Neural progenitor cell (in vitro differentiated cells): ENCODE results near the gene ZMYM5. TPM values are rescaled to one million over a fixed set of nuclear protein-coding genes. Genes with fewer than 3 reads are reported as not detected.

Experiments
- DNase-seq: peaks from one replicate; pipeline ENCODE4 v3.0.0-alpha.2; 2016; ENCODE audit warnings: low spot score
- H2AFZ ChIP-seq: fragments of 200-600 bp; sonication (generic); replicated peaks from 2 replicates; pipeline ENCODE4 v1.6.1; 2016; ENCODE audit warnings: antibody characterized with exemption
- H3F3A ChIP-seq: fragments of 200-600 bp; sonication (generic); 2 replicates; pipeline ENCODE4 v1.6.1; 2016; ENCODE audit warnings: antibody characterized with exemption, low read depth
- H3K27ac ChIP-seq: fragments of 200-600 bp; sonication (generic); 2 replicates; pipeline ENCODE4 v1.5.1; 2016; ENCODE audit warnings: mild to moderate bottlenecking
- H3K27me3 ChIP-seq: fragments of 200-600 bp; sonication (generic); 2 replicates; pipeline ENCODE4 v1.6.1; 2016; ENCODE audit warnings: mild to moderate bottlenecking, moderate library complexity
- H3K36me3 ChIP-seq: fragments of 200-600 bp; sonication (generic); 2 replicates; pipeline ENCODE4 v1.5.1; 2016
- H3K4me1 ChIP-seq: fragments of 200-600 bp; sonication (generic); 2 replicates; pipeline ENCODE4 v1.6.1; 2016; ENCODE audit warnings: mixed run types
- H3K4me2 ChIP-seq: fragments of 200-600 bp; sonication (generic); 2 replicates; pipeline ENCODE4 v1.6.1; 2016
- H3K4me3 ChIP-seq: fragments of 200-600 bp; sonication (generic); 2 replicates; pipeline ENCODE4 v1.5.1; 2016
- H3K79me2 ChIP-seq: fragments of 200-600 bp; sonication (generic); 2 replicates; pipeline ENCODE4 v1.6.1; 2016; ENCODE audit warnings: low read depth
- H3K9ac ChIP-seq: fragments of 200-600 bp; sonication (generic); 2 replicates; pipeline ENCODE4 v1.6.1; 2016
- H3K9me3 ChIP-seq: fragments of 200-600 bp; sonication (generic); 2 replicates; pipeline ENCODE4 v1.5.1; 2016; ENCODE audit warnings: low read depth
- H4K20me1 ChIP-seq: fragments of 200-600 bp; sonication (generic); 2 replicates; pipeline ENCODE4 v1.6.1; 2016; ENCODE audit warnings: low read depth
- H3K27ac Mint-ChIP-seq: 3 replicates; pipeline ENCODE4 v1.8.0; 2021; ENCODE audit warnings: mixed read lengths
- H3K27me3 Mint-ChIP-seq: 2 replicates; pipeline ENCODE4 v1.8.0; 2022; ENCODE audit warnings: low read depth, mild to moderate bottlenecking, inconsistent platforms, moderate library complexity, mixed read lengths; ENCODE audit not compliant: insufficient read depth
- H3K36me3 Mint-ChIP-seq: 3 replicates; pipeline ENCODE4 v1.8.0; 2021; ENCODE audit warnings: mixed read lengths
- H3K4me1 Mint-ChIP-seq: 3 replicates; pipeline ENCODE4 v1.8.0; 2021; ENCODE audit warnings: mixed read lengths
- H3K4me3 Mint-ChIP-seq: 3 replicates; pipeline ENCODE4 v1.8.0; 2021; ENCODE audit warnings: mild to moderate bottlenecking, moderate library complexity, mixed read lengths
- H3K9me3 Mint-ChIP-seq: 3 replicates; pipeline ENCODE4 v1.8.0; 2020; ENCODE audit warnings: mixed read lengths
- CTCF ChIP-seq: fragments of 200-600 bp; sonication (generic); IDR thresholded peaks from 2 replicates; pipeline ENCODE4 v1.5.1; 2017; ENCODE audit warnings: antibody characterized with exemption, mild to moderate bottlenecking
- EZH2 ChIP-seq: fragments of 200-600 bp; sonication (generic); IDR thresholded peaks from 2 replicates; pipeline ENCODE4 v1.6.1; 2017; ENCODE audit warnings: antibody characterized with exemption, mild to moderate bottlenecking, moderate library complexity
- EZH2phosphoT487 ChIP-seq: fragments of 200-600 bp; sonication (generic); IDR thresholded peaks from 2 replicates; pipeline ENCODE4 v1.6.1; 2017; ENCODE audit warnings: antibody characterized with exemption
- total RNA-seq: library from RNA; depleted of rRNA; stranded (reverse); fragments of >200 nt; gene quantifications from 2 replicates; pipeline ENCODE4 v1.2.3, GENCODE V29; 2015; ENCODE audit warnings: low replicate concordance

ZMYM5 gene
- total RNA-seq, 1 donor from 2014 or later: 22.1 TPM

GRCh38 chr13:19810151-19810550 lies 53.3 kb downstream of the ZMYM5 start:
- Histone ChIP-seq H3K27me3 (no peaks in the 10 kb centered on the region), H3K4me3 (no peak overlapping the region), H3F3A (no peaks in the 10 kb centered on the region), H4K20me1 (no peaks in the 10 kb centered on the region), H3K36me3 (no peaks in the 10 kb centered on the region), H3K9ac (no peak overlapping the region), H3K4me2 (no peak overlapping the region), H3K79me2 (no peaks in the 10 kb centered on the region), H3K4me1 (no peaks in the 10 kb centered on the region), H3K27ac (no peak overlapping the region), H3K9me3 (no peaks in the 10 kb centered on the region), H2AFZ (no peak overlapping the region)
- Mint-ChIP-seq H3K27me3 (peaks cover 2% of the 10 kb centered on the region), H3K27ac (no peak overlapping the region), H3K9me3 (no peaks in the 10 kb centered on the region), H3K4me3 (no peak overlapping the region), H3K36me3 (peaks cover 9% of the 10 kb centered on the region), H3K4me1 (no peaks in the 10 kb centered on the region)
- DNase-seq: no peak
- TF ChIP-seq EZH2phosphoT487: no peak
- no peak for TF ChIP-seq CTCF

GRCh38 chr13:19805765-19806164 lies 57.7 kb downstream of the ZMYM5 start:
- Histone ChIP-seq H4K20me1 (no peaks in the 10 kb centered on the region), H3K4me2 (no peak overlapping the region), H3K9me3 (no peaks in the 10 kb centered on the region)

GRCh38 chr13:19795956-19796355 lies 67.5 kb downstream of the ZMYM5 start:
- Histone ChIP-seq H3K36me3 (no peaks in the 10 kb centered on the region), H3F3A (peaks cover 15% of the 10 kb centered on the region), H3K9me3 (no peaks in the 10 kb centered on the region), H2AFZ (no peak overlapping the region), H4K20me1 (no peaks in the 10 kb centered on the region), H3K27ac (no peak overlapping the region), H3K4me3 (no peak overlapping the region), H3K9ac (no peak overlapping the region), H3K27me3 (no peaks in the 10 kb centered on the region), H3K4me1 (no peaks in the 10 kb centered on the region), H3K79me2 (no peaks in the 10 kb centered on the region), H3K4me2 (no peak overlapping the region)
- Mint-ChIP-seq H3K36me3 (no peaks in the 10 kb centered on the region), H3K9me3 (no peaks in the 10 kb centered on the region), H3K27me3 (peaks cover 2% of the 10 kb centered on the region), H3K4me1 (no peaks in the 10 kb centered on the region), H3K27ac (no peak overlapping the region), H3K4me3 (no peak overlapping the region)
- TF ChIP-seq EZH2: no peak
- TF ChIP-seq EZH2phosphoT487: no peak
- TF ChIP-seq CTCF: no peak
- DNase-seq: no peak

More at GRCh38 chr13:19805765-19806164, 57.7 kb downstream of the ZMYM5 start:
- Histone ChIP-seq H2AFZ (no peak overlapping the region), H3K27ac (no peak overlapping the region), H3K4me3 (no peak overlapping the region), H3K9ac (no peak overlapping the region), H3K36me3 (no peaks in the 10 kb centered on the region), H3K79me2 (no peaks in the 10 kb centered on the region), H3K4me1 (no peaks in the 10 kb centered on the region), H3F3A (no peaks in the 10 kb centered on the region), H3K27me3 (no peaks in the 10 kb centered on the region)
- Mint-ChIP-seq H3K36me3 (peaks cover 4% of the 10 kb centered on the region), H3K27me3 (peaks cover 2% of the 10 kb centered on the region), H3K9me3 (no peaks in the 10 kb centered on the region), H3K4me1 (no peaks in the 10 kb centered on the region), H3K4me3 (no peak overlapping the region), H3K27ac (no peak overlapping the region)
- no peak for DNase-seq
- TF ChIP-seq CTCF: no peak
- no peak for TF ChIP-seq EZH2
- no peak for TF ChIP-seq EZH2phosphoT487

GRCh38 chr13:19794631-19795030 lies 68.8 kb downstream of the ZMYM5 start:
- Histone ChIP-seq H3K9me3 (no peaks in the 10 kb centered on the region), H3K4me1 (no peaks in the 10 kb centered on the region), H2AFZ (no peak overlapping the region), H4K20me1 (no peaks in the 10 kb centered on the region), H3F3A (peaks cover 15% of the 10 kb centered on the region), H3K27me3 (no peaks in the 10 kb centered on the region), H3K9ac (no peak overlapping the region), H3K36me3 (no peaks in the 10 kb centered on the region), H3K27ac (no peak overlapping the region), H3K79me2 (no peaks in the 10 kb centered on the region), H3K4me2 (no peak overlapping the region), H3K4me3 (no peak overlapping the region)
- H3K27me3 Mint-ChIP-seq: peaks cover 2% of the 10 kb centered on the region
- no peak overlapping the region for H3K4me3 Mint-ChIP-seq
- H3K9me3 Mint-ChIP-seq: no peaks in the 10 kb centered on the region
- no peaks in the 10 kb centered on the region for H3K36me3 Mint-ChIP-seq
- no peaks in the 10 kb centered on the region for H3K4me1 Mint-ChIP-seq
- peak overlapping the region; percentile 60 for H3K27ac Mint-ChIP-seq
- TF ChIP-seq CTCF (no peak), EZH2phosphoT487 (no peak), EZH2 (no peak)
- DNase-seq: no peak
